Thyroid gland (tissue), 4 donors: ENCODE data around the gene SLCO6A1.

Source experiments
- CTCF ChIP-seq, 6 experiments: fragments of 200-600 bp in 3 of 6; fragments of 450-650 bp in 3 of 6; sonication (generic) in 3 of 6; IDR thresholded peaks; one replicate each; pipeline ENCODE4 v1.5.1; 2016 to 2019; ENCODE audit warnings: antibody characterized with exemption in 6 of 6, mild to moderate bottlenecking in 2 of 6, inconsistent platforms in 1 of 6, moderate library complexity in 1 of 6
- POLR2A ChIP-seq, 2 donors: fragments of 450-650 bp; IDR thresholded peaks; one replicate each; pipeline ENCODE4 v1.6.1; 2017; ENCODE audit warnings: antibody characterized with exemption in 2 of 2, mild to moderate bottlenecking in 2 of 2, moderate library complexity in 1 of 2

- TF ChIP-seq CTCF (IDR thresholded peaks at IDR 0.05) (no peak), POLR2A (IDR thresholded peaks at IDR 0.05) (no peak)
Observed at GRCh38 chr5:102498271-102499034, at the start of gene SLCO6A1.
